A673 (cell line): ENCODE data around the gene N4BP3. TPM values are rescaled to one million over a fixed set of nuclear protein-coding genes. Genes with fewer than 3 reads are reported as not detected.

ENCODE experiments used
- BruUV-seq: library from RNA; stranded (reverse); fragments of 400-500 nt; replicated peaks from 2 replicates; lab custom pipeline; 2021; lab: Mats Ljungman, UMichigan
- CTCF ChIA-PET: fragments of 300-600 bp; sonication (Branson Sonifier 250); formaldehyde crosslinking; loops from one replicate; lab custom pipeline; 2022; ENCODE audit warnings: antibody characterized with exemption; lab: Charles Lee
- POLR2A ChIA-PET: fragments of 300-600 bp; sonication (Branson Sonifier 250); formaldehyde crosslinking; loops from one replicate; lab custom pipeline; 2022; ENCODE audit warnings: antibody characterized with exemption; ENCODE audit not compliant: low non-redundant PET; lab: Charles Lee
- DNase-seq: peaks from one replicate; pipeline ENCODE4 v3.0.0-alpha.2; 2015; ENCODE audit warnings: low spot score
- H3K27ac ChIP-seq: fragments of 200-600 bp; sonication (generic); 2 replicates; pipeline ENCODE4 v1.5.1; 2016; ENCODE audit warnings: mixed run types, low read depth, mild to moderate bottlenecking, mixed read lengths, antibody characterized with exemption, low read length; ENCODE audit not compliant: poor library complexity, severe bottlenecking
- H3K27me3 ChIP-seq: fragments of 200-600 bp; sonication (generic); replicated peaks from 2 replicates; pipeline ENCODE4 v1.6.1; 2017; ENCODE audit warnings: mixed run types, low read depth, mild to moderate bottlenecking, mixed read lengths, antibody characterized with exemption, low read length; ENCODE audit not compliant: insufficient read depth, poor library complexity
- H3K36me3 ChIP-seq: fragments of 200-600 bp; sonication (generic); 2 replicates; pipeline ENCODE4 v1.6.1; 2016; ENCODE audit warnings: mixed run types, mild to moderate bottlenecking, mixed read lengths, antibody characterized with exemption, low read length; ENCODE audit not compliant: insufficient read depth, poor library complexity, severe bottlenecking
- H3K4me1 ChIP-seq: fragments of 200-600 bp; sonication (generic); 2 replicates; pipeline ENCODE4 v1.6.1; 2017; ENCODE audit warnings: mixed run types, mild to moderate bottlenecking, mixed read lengths, antibody characterized with exemption, low read length; ENCODE audit not compliant: insufficient read depth, poor library complexity, severe bottlenecking
- H3K4me3 ChIP-seq: fragments of 200-600 bp; sonication (generic); 2 replicates; pipeline ENCODE4 v1.5.1; 2016; ENCODE audit warnings: low read depth, mixed run types, mild to moderate bottlenecking, mixed read lengths, low read length; ENCODE audit not compliant: poor library complexity, severe bottlenecking
- H3K9me3 ChIP-seq: fragments of 200-600 bp; sonication (generic); 2 replicates; pipeline ENCODE4 v1.6.1; 2016; ENCODE audit warnings: mixed run types, low read depth, mild to moderate bottlenecking, mixed read lengths, antibody characterized with exemption, low read length; ENCODE audit not compliant: poor library complexity, severe bottlenecking
- EZH2 ChIP-seq: fragments of 200-600 bp; sonication (generic); IDR thresholded peaks from 2 replicates; pipeline ENCODE4 v1.6.1; 2017; ENCODE audit warnings: borderline replicate concordance, low read depth, mild to moderate bottlenecking, mixed read lengths, antibody characterized with exemption, low read length; ENCODE audit not compliant: poor library complexity, severe bottlenecking
- intact Hi-C: fragments of 100-400 bp; cut with micrococcal nuclease; formaldehyde crosslinking; loops from one replicate; pipeline ENCODE4 v1.10.0; 2022; ENCODE audit not compliant: unreplicated experiment
- total RNA-seq: library from RNA; stranded (reverse); gene quantifications from 2 replicates; pipeline ENCODE4 v1.2.3, GENCODE V29; 2021
- TF ChIP-seq, protein P1 (sequence below): fragments of 300-800, 200-600 bp; sonication (generic); conservative IDR thresholded peaks from 2 replicates; pipeline ENCODE4 v1.5.1; 2017; ENCODE audit warnings: low read depth, mild to moderate bottlenecking, antibody characterized with exemption, low read length, moderate library complexity, mixed read lengths

Gene N4BP3
- total RNA-seq, 1 experiment from 2014 or later = 0.73 TPM

DNA sequence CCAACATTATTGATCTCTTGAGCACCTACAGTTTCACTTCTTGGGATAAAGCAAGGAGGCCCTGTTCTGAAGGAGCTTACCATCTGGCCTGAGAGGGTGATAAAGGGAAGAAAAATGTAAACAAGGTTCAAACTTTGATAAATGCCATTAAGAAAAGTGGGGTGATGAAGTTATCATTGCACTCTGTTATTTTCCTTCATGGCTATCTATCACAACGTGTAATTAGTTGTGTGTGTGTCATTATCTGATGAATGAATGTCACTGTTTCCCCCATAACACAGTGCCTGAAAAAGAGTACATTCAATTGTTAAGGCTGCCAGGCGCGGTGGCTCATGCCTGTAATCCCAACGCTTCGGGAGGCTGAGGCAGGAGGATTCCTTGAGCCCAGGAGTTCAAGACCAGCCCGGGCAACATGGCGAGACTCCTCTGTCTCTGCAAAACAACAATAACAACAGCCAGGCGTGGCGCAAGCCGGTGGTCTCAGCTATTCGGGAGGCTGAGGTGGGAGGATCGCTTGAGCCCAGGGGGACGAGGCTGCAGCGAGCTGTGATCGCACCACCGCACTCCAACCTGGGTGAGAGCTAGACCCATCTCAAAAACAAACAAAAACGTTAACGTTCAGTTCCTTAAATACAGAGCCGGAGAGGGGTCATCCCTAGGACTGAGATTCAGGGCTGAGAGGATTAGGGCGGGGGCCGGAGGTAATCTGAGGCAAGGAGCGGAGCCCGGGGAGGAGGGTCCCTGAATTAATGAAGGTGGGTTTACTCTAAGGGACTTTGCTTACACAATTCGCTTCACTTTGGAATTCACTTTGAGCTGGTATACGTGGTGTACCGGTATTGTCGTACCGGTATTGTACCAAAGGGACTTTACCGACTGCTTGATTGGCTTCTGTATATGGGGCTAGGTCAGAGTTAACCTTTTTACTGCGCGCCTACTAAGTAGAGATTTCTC is 39.4 kb downstream of the N4BP3 start:
- TF ChIP-seq EZH2 = no peak
- TF ChIP-seq, protein P1, sequence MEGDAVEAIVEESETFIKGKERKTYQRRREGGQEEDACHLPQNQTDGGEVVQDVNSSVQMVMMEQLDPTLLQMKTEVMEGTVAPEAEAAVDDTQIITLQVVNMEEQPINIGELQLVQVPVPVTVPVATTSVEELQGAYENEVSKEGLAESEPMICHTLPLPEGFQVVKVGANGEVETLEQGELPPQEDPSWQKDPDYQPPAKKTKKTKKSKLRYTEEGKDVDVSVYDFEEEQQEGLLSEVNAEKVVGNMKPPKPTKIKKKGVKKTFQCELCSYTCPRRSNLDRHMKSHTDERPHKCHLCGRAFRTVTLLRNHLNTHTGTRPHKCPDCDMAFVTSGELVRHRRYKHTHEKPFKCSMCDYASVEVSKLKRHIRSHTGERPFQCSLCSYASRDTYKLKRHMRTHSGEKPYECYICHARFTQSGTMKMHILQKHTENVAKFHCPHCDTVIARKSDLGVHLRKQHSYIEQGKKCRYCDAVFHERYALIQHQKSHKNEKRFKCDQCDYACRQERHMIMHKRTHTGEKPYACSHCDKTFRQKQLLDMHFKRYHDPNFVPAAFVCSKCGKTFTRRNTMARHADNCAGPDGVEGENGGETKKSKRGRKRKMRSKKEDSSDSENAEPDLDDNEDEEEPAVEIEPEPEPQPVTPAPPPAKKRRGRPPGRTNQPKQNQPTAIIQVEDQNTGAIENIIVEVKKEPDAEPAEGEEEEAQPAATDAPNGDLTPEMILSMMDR = no peak
- peaks cover 39% of the 10 kb centered on the region for H3K36me3 ChIP-seq
- H3K4me3 ChIP-seq = peak overlapping the region; percentile 82
- H3K27me3 ChIP-seq = no peaks in the 10 kb centered on the region
- TSS peak; percentile 70 for BruUV-seq
- ChIA-PET POLR2A (interaction anchor here (0.6 kb wide), 1 partner anchor 554 kb away, joined by 9 read pairs; no protein-coding TSS in a partner anchor), CTCF (no interaction called here)
- H3K27ac ChIP-seq = peak overlapping the region; percentile 77
- no peak for DNase-seq
- H3K4me1 ChIP-seq = peaks cover 8% of the 10 kb centered on the region
- H3K9me3 ChIP-seq = no peaks in the 10 kb centered on the region
- intact Hi-C loops = no loop called here

DNA sequence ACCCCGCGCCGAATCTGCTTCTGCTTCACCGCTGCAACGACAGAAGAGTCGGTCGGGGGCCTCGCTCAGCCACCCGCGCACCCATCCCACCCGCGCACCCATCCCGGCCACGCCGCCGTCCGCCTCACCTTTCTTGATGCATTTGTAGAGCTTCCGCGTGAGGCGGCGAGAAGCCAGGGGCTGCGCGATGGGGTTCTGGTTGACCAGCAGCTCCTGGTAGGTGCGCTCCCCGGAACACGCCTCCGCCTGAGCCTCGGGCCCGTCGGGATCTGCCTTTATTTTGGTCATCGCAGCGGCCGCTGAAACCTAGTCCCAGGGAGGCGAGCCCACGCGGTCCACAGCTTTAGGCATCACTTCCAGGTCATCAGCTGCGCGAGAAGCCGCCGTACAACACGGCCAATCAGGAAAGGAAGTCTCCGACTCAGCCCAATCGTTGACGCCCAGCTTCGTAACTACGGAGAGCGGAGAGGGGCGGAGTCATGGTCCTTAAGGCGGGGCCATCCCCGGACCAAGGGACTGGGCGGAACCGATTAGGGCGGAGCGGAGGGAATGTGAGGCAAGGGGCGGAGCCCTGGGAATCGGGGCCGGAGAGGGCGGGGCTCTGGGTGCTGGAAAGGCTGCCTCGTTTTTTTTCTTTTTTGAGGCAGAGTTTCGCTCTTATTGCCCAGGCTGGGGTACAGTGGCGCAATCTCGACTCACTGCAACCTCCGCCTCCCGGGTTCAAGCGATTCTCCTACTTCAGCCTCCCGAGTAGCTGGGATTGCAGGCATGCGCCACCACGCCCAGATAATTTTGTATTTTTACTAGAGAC is 40.4 kb downstream of the N4BP3 start, which contains the start of gene NHP2:
Gene NHP2 (minus strand): TSS at position 356 of the 811 bp plus-strand sequence. CDS start 68 bp downstream, at position 288.
- Histone ChIP-seq H3K27ac (peak within 1 kb of the TSS; percentile 77), H3K4me1 (peaks cover 8% of the 10 kb centered on the region), H3K4me3 (peak within 1 kb of the TSS; percentile 82), H3K27me3 (no peaks in the 10 kb centered on the region), H3K36me3 (peaks cover 30% of the 10 kb centered on the region), H3K9me3 (no peaks in the 10 kb centered on the region)
- peak; percentile 96 for DNase-seq
- no TSS peak for BruUV-seq
- ChIA-PET POLR2A (interaction anchor here (0.7 kb wide), 1 partner anchor 77 kb away, joined by 3 read pairs; no protein-coding TSS in a partner anchor), CTCF (no interaction called here)
- intact Hi-C loops = no loop called here
- TF ChIP-seq, protein P1 = no peak
- TF ChIP-seq EZH2 = no peak

DNA sequence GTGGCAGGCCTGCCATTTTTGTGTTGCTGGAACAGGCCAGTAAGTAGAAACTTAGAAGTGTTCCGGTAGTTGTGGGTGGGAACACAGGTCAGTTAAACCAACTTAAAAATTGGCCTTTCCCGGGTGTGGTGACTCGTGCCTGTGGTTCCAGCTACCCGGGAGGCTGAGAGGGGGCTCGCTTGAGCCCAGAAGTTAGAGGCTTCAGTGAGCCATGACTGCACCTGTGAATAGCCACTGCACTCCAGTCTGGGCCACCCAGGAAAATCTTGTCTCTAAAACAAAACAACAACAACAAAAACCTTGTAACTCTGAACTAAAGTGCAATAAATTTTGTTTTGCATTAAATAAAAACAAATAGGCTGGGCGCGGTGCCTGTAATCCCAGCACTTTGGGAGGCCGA is 41.7 kb downstream of the N4BP3 start:
- DNase-seq = no peak
- BruUV-seq = no TSS peak
- Histone ChIP-seq H3K36me3 (peaks cover 24% of the 10 kb centered on the region), H3K27ac (no peak overlapping the region), H3K27me3 (no peaks in the 10 kb centered on the region), H3K9me3 (no peaks in the 10 kb centered on the region), H3K4me1 (peaks cover 8% of the 10 kb centered on the region), H3K4me3 (no peak overlapping the region)
- no peak for TF ChIP-seq EZH2
- TF ChIP-seq, protein P1 = no peak
- CTCF ChIA-PET = interaction anchor here (0.6 kb wide), 1 partner anchor 78 kb away, joined by 16 read pairs; no protein-coding TSS in a partner anchor
- POLR2A ChIA-PET = interaction anchor here (0.9 kb wide), 1 partner anchor 14 kb away, joined by 3 read pairs; no protein-coding TSS in a partner anchor
- intact Hi-C loops = no loop called here
